Hematopoietic multipotent progenitor cell treated with erythropoietin and hydrocortisone succinate and interleukin-3 and kit ligand, for 15 days (in vitro differentiated cells): ENCODE measurements around the gene GUCA1A.
"Not testable (repeated sequence)": the region's sequence is repeated elsewhere in the genome, so short reads cannot be mapped to it uniquely, and the experiment has no call there.

Source experiments
- DNase-seq: peaks from one replicate; pipeline ENCODE4 v3.0.0-alpha.2; 2015; ENCODE audit warnings: low spot score

GUCA1A gene

GRCh38 chr6:42210551-42210950 is 37.4 kb downstream of the GUCA1A start:
- no peak for DNase-seq

GRCh38 chr6:42211726-42212125 is 38.6 kb downstream of the GUCA1A start:
- no peak for DNase-seq

- no peak for DNase-seq
Measured at GRCh38 chr6:42212442-42212841, 39.3 kb downstream of the GUCA1A start.

- not testable (repeated sequence) for DNase-seq
Measured at GRCh38 chr6:42216495-42216894, 43.3 kb downstream of the GUCA1A start.

- DNase-seq, result peak; percentile 24
Measured at GRCh38 chr6:42217157-42217518, 44.0 kb downstream of the GUCA1A start.

- peak; percentile 93 for DNase-seq
Measured at GRCh38 chr6:42217519-42218367, 44.6 kb downstream of the GUCA1A start, which contains the start of gene MRPS10. TSS of gene MRPS10 (minus strand) at chr6:42217861. CDS start at chr6:42217849, 12 bp downstream.

- DNase-seq, result no peak
Measured at GRCh38 chr6:42220807-42221206, 47.6 kb downstream of the GUCA1A start.

GRCh38 chr6:42221546-42221945 is 48.4 kb downstream of the GUCA1A start:
- no peak for DNase-seq

GRCh38 chr6:42222448-42222847 is 49.3 kb downstream of the GUCA1A start:
- no peak for DNase-seq

GRCh38 chr6:42224222-42225028 is 51.3 kb downstream of the GUCA1A start:
- DNase-seq, result no peak

- DNase-seq, result no peak
Measured at GRCh38 chr6:42225029-42225339, 51.8 kb downstream of the GUCA1A start.

GRCh38 chr6:42225419-42225818 is 52.3 kb downstream of the GUCA1A start:
- no peak for DNase-seq

GRCh38 chr6:42226161-42226611 is 53.0 kb downstream of the GUCA1A start:
- DNase-seq, result no peak

GRCh38 chr6:42226645-42227143 is 53.5 kb downstream of the GUCA1A start:
- no peak for DNase-seq

- no peak for DNase-seq
Measured at GRCh38 chr6:42227173-42227850, 54.1 kb downstream of the GUCA1A start.

GRCh38 chr6:42228305-42228704 is 55.1 kb downstream of the GUCA1A start:
- no peak for DNase-seq
